Suprapubic skin (tissue), 4 donors: ENCODE data around the gene HBA1.

Source experiments
- CTCF ChIP-seq, 2 donors: fragments of 200-600 bp in 1 of 2; fragments of 450-650 bp in 1 of 2; sonication (generic) in 1 of 2; IDR thresholded peaks; one replicate each; pipeline ENCODE4 v1.5.1; 2016 to 2019; ENCODE audit warnings: antibody characterized with exemption in 2 of 2, mild to moderate bottlenecking in 1 of 2, moderate library complexity in 1 of 2
- POLR2A ChIP-seq, 2 donors: fragments of 450-650 bp; IDR thresholded peaks; one replicate each; pipeline ENCODE4 v1.6.1; 2017; ENCODE audit warnings: antibody characterized with exemption in 2 of 2, mild to moderate bottlenecking in 2 of 2, moderate library complexity in 2 of 2
- POLR2AphosphoS5 ChIP-seq, 3 donors: sonication (generic); formaldehyde crosslinking; IDR thresholded peaks; one replicate each; pipeline ENCODE4 v1.6.1; 2017; ENCODE audit warnings: antibody characterized with exemption in 3 of 3

GRCh38 chr16:185213-185612 lies 8.7 kb downstream of the HBA1 start:
- no peak for TF ChIP-seq CTCF (IDR thresholded peaks at IDR 0.05)
- no peak for TF ChIP-seq POLR2AphosphoS5 (IDR thresholded peaks at IDR 0.05)
- no peak for TF ChIP-seq POLR2A (IDR thresholded peaks at IDR 0.05)
